HG02571 (cell line): ENCODE measurements around the gene ADGRG4.
"Not testable (repeated sequence)": the region's sequence is repeated elsewhere in the genome, so short reads cannot be mapped to it uniquely, and the experiment has no call there.

Source experiments
- ATAC-seq: cut with Tn5 transposase; IDR thresholded peaks from one replicate; pipeline ENCODE4 v1.9.1; 2021; ENCODE audit warnings: mild to moderate bottlenecking, moderate library complexity; ENCODE audit not compliant: unreplicated experiment

ADGRG4 gene

DNA sequence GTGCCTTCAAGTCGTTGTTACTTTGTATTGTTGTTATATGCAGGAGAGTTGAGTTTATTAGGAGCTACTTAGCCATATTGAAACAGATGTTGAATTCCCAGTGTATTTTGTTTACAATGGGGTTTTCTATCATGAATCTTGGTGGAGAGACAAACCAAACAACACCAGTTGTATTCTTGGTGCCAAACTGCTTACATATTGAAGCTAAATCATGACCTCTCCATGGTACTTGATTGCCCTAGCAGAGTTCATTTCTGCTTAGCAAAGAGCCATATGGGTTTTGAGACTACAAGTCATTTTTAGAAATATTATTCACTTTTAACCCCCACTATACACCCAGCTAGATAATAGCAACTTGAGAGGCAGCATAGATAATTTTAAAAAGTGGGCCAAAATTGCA lies 85.4 kb downstream of the ADGRG4 start:
- ATAC-seq = no peak

DNA sequence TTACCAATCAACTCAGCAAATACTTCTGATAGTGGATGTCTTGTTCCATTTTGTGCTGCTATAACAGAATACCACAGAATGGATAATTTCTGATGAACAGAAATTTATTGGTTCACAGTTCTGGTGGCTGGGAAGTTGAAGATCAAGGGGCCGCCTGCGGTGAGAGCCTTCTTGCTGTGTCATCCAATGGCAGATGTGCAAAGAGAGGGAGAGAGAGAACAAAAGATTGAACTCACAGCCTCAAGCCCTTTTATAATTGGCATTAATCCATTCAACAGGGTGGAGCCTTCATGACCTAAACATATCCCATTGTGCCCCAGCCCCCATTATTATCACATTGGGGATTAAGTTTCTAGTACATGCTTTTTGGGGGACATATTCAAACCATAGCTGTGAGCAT lies 86.1 kb downstream of the ADGRG4 start:
- ATAC-seq = no peak

DNA sequence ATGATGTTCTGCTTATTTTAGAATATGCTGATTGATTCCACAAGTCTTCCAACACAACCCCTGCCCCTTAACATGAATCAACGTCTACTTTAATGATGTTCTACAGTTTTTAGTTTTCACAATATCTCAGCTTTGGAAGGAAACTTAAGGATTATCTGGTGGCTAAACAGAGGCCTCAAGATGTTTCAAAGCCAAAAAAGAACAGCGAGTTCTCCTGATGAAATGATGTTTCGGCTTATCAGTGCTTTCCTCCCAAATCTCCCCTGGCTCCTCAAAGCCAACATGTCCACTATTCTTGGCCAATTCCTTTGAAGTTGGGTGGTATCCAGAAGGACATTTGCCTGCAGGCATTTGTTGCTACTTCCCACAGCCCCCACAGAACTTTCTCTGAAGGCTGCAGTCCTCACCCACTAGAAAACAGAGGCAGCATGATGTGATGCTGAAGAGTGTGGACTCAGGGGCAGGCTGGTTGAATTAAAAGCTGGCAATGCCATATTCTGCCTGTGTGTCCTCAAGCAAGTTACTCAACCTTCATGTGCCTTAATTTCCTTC lies 87.3 kb downstream of the ADGRG4 start:
- no peak for ATAC-seq

DNA sequence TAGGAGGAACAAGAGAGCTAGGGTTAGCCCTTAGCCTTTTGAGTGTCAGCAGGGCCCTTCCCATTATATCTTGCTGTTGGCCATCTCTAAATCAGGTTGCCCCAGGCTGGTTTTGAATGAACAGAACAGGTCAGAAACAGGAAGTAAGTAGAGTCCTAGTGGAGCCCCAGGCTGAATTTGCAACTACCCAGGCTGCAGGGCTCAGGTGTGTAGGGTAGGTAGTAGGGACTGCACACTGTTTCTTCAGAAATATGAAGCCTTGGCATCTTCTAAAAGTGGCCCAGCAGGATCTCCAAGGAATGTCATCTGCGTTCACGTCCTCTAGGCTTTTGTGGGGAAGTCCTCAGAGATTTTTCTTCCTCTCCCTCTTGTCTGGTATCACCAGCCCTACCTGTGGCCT lies 90.2 kb downstream of the ADGRG4 start:
- no peak for ATAC-seq

DNA sequence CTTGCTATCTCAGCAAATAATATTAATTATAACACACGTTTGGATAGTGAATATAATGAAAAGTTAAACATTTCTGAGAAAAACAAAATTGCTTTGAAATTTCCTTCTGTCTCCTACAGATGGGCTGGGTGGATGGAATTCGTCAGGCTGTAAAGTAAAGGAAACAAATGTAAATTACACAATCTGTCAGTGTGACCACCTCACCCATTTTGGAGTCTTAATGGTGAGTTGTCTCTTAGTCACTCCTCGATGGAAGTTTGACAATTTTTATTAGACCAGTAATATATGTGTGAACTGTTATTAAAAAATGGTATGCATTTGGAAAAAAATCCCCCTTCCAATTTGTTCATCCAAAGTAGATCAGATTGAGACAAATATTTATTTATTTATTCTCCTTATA lies 94.5 kb downstream of the ADGRG4 start:
- no peak for ATAC-seq

DNA sequence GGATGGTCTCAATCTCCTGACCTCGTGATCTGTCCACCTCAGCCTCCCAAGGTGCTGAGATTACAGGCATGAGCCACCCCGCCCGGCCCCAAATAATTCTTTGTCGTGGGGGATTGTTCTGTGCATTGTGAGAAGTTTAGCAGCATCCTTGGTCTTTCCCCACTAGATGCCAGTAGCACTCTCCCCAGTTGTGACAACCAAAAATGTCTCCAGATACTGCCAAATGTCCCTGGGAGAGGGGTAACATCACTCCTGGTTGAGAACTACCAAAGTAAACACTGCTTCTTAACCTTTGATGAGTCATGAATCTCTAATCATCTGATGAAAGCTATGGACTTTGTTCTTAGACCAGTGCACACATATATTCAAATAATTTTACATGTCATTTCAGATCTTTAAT lies 96.2 kb downstream of the ADGRG4 start:
- ATAC-seq = no peak

DNA sequence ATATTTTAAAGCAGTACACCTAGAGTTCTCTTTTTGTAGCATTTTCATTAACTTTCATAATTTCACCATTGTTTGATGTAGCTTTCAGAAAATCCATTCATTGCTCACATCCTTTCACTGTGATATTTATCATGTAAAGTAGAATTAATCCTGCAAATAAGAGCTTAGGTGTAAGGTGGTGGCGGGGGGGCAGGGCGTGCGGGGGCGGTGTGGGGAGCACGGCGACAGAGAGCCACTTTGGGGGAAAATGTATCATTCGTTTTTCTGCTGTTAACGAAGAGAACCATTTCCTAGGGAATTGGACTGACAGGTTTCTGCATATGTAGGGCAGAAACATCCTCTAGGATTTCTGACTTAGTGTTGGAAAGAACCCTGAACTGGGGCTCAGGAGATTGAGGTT lies 104.4 kb downstream of the ADGRG4 start:
- ATAC-seq = no peak

DNA sequence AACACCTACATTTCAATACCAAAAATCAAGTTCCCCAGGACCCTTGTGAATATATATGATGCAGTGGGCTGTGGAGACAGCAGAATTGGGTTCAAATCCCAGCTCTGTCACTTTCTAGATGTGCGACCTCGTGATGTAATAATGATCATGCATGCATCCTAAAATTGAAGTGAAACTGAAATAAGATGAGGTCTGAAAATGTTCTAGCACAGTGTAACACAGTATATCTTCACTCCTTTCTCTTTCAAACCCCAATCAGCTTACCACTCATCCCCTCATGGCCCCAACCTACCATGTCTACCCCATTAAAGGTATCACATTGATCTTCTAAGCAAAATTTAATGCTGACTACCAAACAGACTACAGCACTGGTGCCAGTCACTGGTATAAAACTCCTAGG lies 117.0 kb downstream of the ADGRG4 start:
- ATAC-seq = no peak

DNA sequence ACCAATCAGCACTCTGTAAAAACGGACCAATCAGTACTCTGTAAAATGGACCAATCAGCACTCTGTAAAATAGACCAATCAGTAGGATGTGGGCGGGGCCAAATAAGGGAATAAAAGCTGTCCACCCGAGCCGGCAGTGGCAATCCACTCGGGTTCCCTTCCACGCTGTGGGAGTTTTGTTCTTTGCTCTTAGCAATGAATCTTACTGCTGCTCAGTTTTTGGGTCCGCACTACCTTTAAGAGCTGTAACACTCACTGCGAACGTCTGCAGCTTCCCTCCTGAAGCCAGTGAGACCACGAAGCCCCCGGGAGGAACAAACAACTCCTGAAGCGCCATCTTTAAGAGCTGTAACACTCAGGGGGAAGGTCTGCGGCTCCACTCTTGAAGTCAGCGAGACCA lies 120.6 kb downstream of the ADGRG4 start:
- no peak for ATAC-seq

DNA sequence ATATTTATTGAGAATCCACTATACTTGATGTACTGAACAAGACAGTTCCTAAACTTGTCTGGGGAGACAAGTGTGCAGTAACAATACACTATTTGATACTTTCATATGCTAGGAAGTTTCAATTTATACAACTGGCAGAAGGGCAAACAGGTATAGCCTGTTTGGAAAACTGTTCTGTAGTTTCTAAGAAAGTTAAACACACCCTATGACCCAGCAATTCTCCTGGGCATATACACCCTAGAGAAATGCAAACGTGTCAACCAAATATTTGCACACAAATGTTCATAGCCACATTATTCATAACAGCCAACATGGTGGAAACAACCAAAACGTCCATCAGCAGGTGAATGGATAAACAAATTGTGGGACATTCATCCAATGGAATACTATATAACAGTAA lies 123.0 kb downstream of the ADGRG4 start:
- no peak for ATAC-seq

DNA sequence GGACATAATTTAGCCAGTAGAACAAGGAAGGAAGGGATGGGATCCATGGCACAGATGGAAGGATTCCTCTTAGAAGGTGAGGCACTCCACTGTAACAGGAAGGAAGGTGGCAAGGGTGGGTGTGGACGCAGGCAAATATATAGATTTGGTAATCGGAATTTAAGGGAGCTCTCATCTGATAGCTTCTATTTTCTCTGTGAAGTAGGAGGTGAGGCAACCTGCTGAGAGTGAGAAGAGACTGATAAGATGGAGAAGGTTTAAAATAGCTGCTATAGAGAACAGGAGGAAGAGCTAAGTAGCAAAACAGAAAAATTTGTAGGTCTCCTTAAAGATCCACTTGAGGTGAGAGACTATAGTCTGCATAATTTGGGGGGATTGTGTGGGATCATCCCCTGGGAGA lies 125.2 kb downstream of the ADGRG4 start:
- no peak for ATAC-seq

DNA sequence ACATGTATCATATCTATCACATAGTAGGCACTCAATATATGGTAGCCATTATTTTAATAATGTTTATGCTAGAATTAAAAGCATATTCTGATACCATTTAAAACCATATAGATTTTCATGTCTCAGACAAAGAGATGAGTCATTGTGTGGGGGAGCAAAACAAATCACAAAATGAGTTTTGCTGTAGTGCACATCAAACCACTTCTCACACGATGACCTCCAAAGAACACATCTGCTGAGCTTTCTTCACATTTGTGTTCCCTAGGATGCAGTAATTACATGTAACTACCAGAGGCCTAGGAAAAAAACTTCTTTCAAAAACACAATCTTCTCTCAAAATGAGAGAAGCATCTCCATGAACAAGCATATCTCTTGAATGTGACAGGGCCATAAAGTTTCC lies 130.9 kb downstream of the ADGRG4 start:
- ATAC-seq = no peak

DNA sequence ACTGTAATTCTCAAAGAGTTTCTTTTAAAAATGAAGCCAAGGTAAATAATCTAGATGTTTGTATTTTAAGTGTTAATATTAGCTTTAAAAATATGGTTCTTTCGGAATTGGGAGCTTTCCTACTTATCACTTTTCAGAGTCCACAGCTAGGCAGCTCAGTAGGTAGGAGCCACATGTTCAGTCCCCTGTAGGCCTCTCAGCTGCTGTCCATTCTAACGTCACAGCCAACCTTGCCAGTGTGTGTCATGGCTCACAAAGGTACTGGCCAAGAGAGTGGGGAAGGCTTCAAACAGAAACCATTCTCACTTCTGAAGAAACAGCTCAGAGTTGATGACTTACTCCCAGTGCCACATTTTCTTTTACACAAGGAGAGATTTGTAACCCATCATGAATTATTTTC lies 137.0 kb downstream of the ADGRG4 start:
- no peak for ATAC-seq

DNA sequence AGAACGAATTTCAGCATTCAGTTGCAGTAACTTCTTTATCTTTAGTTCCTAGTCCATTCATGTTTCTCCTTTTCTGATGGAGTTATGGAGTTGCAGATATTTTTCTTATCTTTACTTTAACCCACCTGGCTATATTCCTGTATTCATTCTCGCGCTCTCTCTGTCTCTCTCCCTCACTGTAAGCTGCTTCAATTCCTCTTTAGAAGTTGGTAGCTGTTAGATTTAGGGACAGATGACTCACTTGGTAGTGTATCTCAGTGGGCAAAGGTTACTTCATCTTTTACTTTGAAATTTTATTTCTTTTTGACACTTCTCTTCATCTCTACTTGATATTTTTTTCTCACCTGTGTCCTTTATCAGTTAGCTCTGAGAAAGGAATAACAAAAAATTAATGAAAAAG lies 137.4 kb downstream of the ADGRG4 start:
- ATAC-seq = no peak

DNA sequence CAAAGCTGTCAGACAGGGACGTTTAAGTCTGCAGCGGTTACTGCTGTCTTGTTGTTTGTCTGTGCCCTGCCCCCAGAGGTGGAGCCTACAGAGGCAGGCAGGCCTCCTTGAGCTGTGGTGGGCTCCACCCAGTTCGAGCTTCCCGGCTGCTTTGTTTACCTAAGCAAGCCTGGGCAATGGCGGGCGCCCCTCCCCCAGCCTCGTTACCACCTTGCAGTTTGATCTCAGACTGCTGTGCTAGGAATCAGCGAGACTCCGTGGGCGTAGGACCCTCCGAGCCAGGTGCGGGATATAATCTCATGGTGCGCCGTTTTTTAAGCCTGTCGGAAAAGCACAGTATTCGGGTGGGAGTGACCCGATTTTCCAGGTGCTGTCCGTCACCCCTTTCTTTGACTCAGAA lies 144.9 kb downstream of the ADGRG4 start:
- ATAC-seq = not testable (repeated sequence)

DNA sequence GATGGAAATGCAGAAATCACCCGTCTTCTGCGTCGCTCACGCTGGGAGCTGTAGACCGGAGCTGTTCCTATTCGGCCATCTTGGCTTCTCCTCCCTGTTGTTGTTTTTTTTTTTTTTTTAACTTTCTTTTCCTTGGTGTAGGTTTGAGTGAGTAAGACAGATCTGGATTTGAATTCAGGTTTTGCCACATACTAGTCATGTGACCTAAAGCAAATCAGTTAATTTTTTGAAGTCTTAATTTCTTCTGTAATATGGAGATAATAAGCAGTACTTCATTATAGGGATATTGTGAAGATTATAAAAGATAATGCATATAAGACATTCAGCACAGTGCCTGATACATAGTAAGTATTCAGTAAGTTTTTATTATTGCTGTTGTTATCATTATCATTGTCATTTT lies 145.4 kb downstream of the ADGRG4 start:
- ATAC-seq = no peak

DNA sequence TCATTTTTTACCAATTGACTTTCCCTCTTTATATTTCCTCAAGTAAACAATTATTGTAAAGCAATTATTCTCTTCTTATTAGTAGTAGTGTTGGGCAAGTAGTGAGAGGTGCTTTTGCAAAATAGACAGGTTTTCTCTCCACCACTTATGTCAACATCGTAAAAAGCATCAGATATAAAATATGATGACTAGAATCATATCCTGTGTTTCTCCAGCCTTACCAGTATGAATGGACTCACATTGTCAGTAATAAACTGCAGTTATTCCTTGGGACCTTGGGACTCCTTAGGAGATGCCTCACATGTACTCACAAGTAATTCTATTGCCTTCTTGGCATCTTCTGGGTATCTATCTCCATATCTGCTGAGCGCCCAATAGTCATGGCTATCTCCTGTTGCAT lies 146.5 kb downstream of the ADGRG4 start:
- no peak for ATAC-seq

DNA sequence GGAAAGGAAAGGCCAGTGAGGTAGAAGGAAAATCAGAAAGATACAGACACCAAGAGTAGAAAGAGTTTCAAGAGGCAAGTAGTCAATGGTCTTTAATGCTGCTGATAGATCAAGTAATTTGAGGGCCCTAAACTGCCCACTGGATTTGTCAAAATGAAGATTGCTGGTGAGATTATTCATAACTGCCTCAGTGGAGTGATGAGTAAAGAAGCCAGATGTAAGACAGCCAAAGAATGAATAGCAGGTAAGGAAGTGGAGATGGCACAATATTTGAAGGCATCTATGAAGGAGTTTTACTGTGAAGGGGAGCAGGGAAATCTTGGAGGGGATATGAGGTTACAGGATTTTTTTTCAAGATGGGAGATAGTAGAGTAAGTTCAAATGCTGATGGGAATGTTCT lies 147.2 kb downstream of the ADGRG4 start:
- no peak for ATAC-seq

DNA sequence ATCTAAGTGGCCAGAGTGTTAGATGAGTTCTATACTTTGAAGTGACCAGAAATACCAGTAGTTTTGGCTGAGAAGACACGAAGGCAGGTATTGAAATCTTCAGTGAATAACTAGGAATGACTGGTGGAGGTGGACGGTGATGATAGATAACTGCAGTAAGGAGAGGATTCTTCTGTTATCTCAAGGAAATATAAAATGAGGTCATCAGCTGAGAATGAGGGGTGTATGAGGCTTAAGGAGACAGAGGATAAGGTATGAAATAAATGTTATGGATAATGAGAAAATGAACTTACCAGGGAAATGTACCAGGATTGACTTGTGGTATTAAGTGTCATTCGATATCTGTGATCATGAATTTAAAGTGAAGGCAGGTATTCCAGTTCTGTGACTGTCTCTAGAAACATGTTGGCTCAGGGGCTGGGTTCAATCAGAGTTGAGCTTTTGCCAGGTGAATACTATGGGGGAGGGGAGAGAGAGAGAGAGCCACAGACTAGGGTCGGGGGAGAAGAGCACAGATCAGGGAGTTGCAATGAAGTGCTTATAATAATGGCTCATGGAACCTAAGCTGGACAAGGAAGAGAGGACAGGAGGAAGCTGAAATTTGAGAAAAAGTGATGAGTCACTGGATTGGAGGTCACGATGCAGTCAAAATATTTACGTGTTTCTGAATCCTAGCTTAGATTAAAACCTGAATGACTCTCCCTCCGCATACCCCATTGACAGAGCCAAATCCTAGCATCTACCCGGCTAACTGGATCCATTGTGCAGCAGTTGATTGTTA lies 149.5 kb downstream of the ADGRG4 start:
- no peak for ATAC-seq

DNA sequence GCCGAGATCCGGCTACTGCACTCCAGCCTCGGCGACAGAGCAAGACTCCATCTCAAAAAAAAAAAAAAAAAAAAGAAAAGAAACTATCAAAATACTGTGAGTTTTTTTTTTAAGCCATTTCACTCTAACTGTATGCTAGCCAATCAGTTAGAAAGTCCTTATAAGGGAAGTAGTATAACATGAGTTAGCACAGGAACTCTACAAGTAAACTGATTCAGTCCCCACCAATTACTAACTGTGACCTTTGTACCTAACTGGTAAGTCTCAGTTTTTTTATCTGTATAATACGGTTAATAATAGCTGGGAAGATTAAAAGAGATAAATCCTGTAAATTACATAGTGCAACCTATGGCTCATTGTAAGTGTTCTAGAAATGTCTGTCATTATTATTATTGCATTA lies 151.9 kb downstream of the ADGRG4 start:
- ATAC-seq = no peak

DNA sequence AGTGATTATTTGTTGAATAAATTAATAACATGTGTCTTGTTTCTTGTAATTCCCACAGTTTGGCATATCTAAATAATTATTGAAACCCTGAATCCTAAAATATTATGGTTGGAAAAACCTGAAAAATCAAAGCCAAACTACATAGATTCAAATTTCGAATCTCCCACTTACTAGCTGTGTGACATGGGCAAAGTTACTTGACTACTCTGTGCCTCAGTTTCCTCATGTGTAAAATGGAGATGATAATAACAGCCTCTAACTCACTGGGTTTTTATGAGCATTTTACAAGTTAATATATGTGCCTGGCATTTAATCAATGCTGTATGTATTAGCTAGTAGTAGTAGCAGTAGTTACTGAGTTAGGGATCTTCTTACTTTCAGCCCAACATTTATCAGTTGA lies 152.4 kb downstream of the ADGRG4 start:
- ATAC-seq = no peak

DNA sequence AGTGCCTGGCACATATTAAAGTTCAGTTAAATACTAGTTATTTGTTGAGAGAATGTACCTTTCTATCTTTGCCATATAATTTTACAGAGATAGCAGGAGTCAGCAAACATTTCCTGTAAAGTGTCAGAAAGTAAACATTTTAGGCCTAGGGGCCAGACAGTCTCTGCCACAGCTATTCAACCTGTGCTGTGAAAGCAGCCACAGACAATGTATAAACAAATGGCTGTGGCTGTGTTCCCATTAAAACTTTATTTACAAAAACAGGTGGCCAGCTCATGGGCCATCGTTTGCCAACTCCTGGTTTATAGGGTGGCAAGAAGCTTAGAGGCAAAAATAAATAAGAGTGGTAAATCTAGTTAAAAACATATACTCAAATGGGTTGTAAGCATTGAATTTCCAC lies 153.0 kb downstream of the ADGRG4 start:
- ATAC-seq = no peak

DNA sequence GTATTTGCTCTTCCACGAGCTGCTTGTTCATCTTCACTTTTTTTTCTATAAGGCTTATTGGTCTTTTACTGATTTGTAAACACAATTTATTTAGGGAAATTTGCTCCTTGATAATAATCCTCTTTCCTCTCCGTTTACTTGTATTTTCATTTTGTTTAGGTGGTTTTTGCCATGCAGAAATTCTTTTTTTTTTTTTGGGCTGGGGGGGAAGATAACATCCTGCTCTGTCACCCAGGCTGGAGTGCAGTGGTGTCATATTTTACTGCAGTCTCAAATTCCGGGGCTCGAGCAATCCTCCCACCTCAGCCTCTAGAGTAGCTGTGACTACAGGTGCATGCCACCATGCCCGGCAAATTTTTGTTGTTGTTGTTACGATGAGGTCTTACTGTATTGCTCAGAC lies 155.4 kb downstream of the ADGRG4 start:
- ATAC-seq = no peak
